ENCODE results near the gene KIF5C. TPM values are rescaled to one million over a fixed set of nuclear protein-coding genes. Genes with fewer than 3 reads are reported as not detected.

Gene KIF5C
- total RNA-seq, 3 donors from 2014 or later, result 2.7 to 13.3 (median 6.2) TPM

DNA sequence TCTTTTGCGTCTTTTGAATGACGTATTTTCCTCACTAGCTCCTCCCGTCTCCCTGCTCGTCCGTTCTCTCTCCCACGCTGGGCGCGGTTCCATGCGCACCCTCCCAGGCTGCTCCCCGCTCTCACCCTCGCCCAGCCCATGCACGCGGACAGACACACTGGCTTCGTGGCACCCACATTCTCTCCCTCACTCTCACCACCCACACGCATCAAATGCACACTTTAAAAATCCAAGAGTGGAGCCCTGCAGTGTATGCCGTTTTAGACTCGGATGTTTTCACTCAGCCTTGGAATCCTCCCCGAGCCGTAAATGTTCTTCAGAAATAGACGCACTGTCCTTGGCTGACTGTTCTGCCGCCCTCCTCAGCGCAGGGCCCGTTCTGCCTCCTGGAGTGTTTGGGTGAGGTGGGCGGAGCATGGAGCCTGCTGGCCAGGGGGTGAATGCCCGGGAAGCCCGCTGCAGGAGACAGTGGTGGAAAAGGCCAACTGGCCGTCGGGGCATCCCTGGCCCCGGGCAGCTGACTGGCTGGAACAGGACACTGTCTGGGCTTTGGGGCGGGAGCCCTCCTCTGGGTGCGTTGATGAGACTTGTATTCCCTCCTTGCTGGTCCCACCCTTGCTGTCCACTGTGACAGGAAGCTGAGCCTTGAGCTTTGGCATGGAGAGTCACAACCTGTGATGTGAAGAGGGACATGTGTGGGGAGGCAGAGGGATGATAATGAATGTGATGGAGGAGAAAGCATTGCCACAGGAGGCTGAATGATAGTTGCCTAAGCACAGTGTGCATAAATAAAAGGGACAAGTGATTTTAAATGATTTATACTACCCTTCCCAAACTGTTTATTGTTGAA is 128.1 kb downstream of the KIF5C start:
- TF ChIP-seq, protein P1, sequence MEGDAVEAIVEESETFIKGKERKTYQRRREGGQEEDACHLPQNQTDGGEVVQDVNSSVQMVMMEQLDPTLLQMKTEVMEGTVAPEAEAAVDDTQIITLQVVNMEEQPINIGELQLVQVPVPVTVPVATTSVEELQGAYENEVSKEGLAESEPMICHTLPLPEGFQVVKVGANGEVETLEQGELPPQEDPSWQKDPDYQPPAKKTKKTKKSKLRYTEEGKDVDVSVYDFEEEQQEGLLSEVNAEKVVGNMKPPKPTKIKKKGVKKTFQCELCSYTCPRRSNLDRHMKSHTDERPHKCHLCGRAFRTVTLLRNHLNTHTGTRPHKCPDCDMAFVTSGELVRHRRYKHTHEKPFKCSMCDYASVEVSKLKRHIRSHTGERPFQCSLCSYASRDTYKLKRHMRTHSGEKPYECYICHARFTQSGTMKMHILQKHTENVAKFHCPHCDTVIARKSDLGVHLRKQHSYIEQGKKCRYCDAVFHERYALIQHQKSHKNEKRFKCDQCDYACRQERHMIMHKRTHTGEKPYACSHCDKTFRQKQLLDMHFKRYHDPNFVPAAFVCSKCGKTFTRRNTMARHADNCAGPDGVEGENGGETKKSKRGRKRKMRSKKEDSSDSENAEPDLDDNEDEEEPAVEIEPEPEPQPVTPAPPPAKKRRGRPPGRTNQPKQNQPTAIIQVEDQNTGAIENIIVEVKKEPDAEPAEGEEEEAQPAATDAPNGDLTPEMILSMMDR (IDR thresholded peaks at IDR 0.05), result no peak
- no peak for TF ChIP-seq POLR2A (IDR thresholded peaks at IDR 0.05)
- TF ChIP-seq POLR2AphosphoS5 (IDR thresholded peaks at IDR 0.05), result no peak
- Histone ChIP-seq H3K4me3 (no peak overlapping the region), H3K4me1 (peaks cover 8 to 19% of the 10 kb centered on the region in 2 donors), H3K27me3 (no peaks in the 10 kb centered on the region), H3K9me3 (no peaks in the 10 kb centered on the region), H3K27ac (no peak overlapping the region), H3K36me3 (no peaks in the 10 kb centered on the region)
- intact Hi-C loops (cut with DNase I; ENCODE audit: low total_unique reads), result loop anchor here (5.0 kb wide), 1 partner anchor 556 kb away; no protein-coding TSS in a partner anchor
- DNase-seq (ENCODE audit: low spot score in 2 of 2), result no peak

DNA sequence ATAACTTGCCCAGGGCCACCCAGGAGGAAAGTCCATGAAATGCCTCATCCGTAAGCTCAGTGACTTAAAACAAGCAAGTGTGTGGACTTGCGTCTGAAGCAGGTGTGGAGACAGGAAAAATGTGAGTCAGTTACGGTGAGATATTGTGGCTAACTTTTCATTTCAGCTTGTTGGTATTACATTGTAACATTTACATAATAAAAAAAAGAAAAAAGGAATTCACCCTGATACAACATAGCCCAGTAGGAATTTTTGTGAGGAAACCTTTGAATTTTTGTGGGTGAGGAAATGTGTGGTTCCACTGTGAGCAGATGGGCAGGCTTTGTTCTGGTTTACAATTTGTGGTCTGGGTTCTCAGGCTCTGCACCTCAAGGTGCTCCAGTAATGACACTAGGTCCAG is 129.8 kb downstream of the KIF5C start:
- DNase-seq (ENCODE audit: low spot score in 2 of 2), result no peak
- Histone ChIP-seq H3K9me3 (no peaks in the 10 kb centered on the region), H3K4me1 (peaks cover 8 to 19% of the 10 kb centered on the region in 2 donors), H3K27ac (peak overlapping the region; percentile 46 to 84), H3K27me3 (no peaks in the 10 kb centered on the region), H3K4me3 (peak overlapping the region in 1 of 3 donors; percentile 8), H3K36me3 (no peaks in the 10 kb centered on the region)
- TF ChIP-seq, protein P1 (IDR thresholded peaks at IDR 0.05), result no peak
- TF ChIP-seq POLR2A (IDR thresholded peaks at IDR 0.05), result no peak
- TF ChIP-seq POLR2AphosphoS5 (IDR thresholded peaks at IDR 0.05), result no peak
- intact Hi-C loops (cut with DNase I; ENCODE audit: low total_unique reads), result loop anchor here (1.0 to 5.0 kb wide), 2 partner anchors 10 to 558 kb away; no protein-coding TSS in a partner anchor

DNA sequence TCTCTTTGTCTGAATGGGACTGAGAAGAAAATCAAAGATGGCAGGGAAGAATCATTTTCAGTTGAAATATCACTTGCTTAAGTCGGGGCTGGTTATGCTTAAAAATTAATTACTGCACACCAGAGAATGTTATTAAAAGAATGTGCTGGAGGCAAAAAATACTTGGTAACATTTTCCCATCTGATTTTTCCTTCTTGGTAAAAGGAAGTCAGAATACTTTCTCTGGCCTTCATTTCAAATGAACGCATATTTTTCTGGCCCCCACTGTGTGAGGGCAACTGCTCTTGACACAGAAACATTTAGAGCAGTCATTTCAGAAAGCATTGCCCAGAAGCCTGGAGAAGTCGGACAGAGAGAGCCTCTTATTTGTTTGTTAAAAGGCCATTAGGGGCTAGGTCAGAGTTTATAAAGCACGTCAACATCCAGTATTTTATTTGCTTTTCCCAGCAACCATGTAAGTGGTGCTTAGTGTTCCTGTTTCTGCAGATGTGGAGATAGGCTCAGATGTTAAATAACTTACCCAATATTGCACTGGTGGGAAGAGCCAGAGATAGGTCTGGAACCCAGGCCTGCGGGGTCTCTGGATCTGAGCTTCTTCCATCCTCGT is 130.5 kb downstream of the KIF5C start:
- no peak for TF ChIP-seq POLR2A (IDR thresholded peaks at IDR 0.05)
- TF ChIP-seq, protein P1 (IDR thresholded peaks at IDR 0.05), result no peak
- TF ChIP-seq POLR2AphosphoS5 (IDR thresholded peaks at IDR 0.05), result no peak
- Histone ChIP-seq H3K4me3 (no peak overlapping the region), H3K36me3 (no peaks in the 10 kb centered on the region), H3K27me3 (no peaks in the 10 kb centered on the region), H3K9me3 (no peaks in the 10 kb centered on the region), H3K27ac (peak overlapping the region; percentile 59 to 84), H3K4me1 (peaks cover 8 to 19% of the 10 kb centered on the region in 2 donors)
- intact Hi-C loops (cut with DNase I; ENCODE audit: low total_unique reads), result no loop called here
- DNase-seq (ENCODE audit: low spot score in 2 of 2), result no peak

DNA sequence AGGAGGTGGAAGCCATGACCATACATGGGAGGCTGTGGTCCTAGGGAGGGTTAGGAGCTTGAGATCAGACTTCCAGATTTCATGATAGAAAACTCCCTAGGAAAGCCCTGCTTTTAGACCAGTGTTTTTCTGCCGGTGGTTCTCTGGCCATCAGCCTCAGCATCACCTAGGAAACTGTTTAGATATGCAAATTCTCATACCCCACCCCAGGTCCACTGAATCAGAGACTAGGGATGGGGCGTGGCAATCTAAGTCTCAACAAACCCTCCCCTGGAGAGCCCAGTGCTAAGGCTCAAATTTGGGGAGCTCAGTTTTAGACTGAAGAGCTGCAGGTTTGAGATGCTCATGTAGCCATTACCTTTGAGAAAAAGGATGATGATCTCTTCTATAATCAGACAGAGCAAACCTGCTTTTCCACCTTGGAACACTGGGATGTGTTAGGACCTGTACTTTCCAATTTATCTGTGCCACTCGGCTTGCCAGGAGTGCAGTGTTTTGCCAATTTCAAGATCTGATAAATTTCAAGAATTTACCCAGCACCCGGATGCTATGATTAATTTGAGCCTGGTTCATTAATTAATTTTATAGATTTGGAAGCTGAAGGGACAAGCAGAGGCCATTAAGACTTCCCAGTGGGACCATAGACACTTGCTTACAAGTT is 132.0 kb downstream of the KIF5C start:
- intact Hi-C loops (cut with DNase I; ENCODE audit: low total_unique reads), result no loop called here
- Histone ChIP-seq H3K4me1 (peaks cover 8 to 19% of the 10 kb centered on the region in 2 donors), H3K27me3 (no peaks in the 10 kb centered on the region), H3K36me3 (no peaks in the 10 kb centered on the region), H3K27ac (peak overlapping the region; percentile 59 to 84), H3K9me3 (no peaks in the 10 kb centered on the region), H3K4me3 (no peak overlapping the region)
- no peak for TF ChIP-seq POLR2AphosphoS5 (IDR thresholded peaks at IDR 0.05)
- TF ChIP-seq, protein P1 (IDR thresholded peaks at IDR 0.05), result no peak
- TF ChIP-seq POLR2A (IDR thresholded peaks at IDR 0.05), result no peak
- DNase-seq (ENCODE audit: low spot score in 2 of 2), result peak in 1 of 2 donors; percentile 43

All from breast epithelium (tissue), 4 donors.